Adrenal gland (tissue), 12 donors: ENCODE results near the gene TET2. TPM values are rescaled to one million over a fixed set of nuclear protein-coding genes. Genes with fewer than 3 reads are reported as not detected.

ENCODE experiments used
- DNase-seq, 7 donors: peaks; one replicate each; pipeline ENCODE4 v3.0.0-alpha.2; 2019 to 2020
- H3K27ac ChIP-seq, 5 donors: fragments of 200-600 bp; sonication (generic) in 4 of 5; 1 replicate in 3 of 5; 2 replicates in 2 of 5; pipeline versions ENCODE4 v1.5.1 to v1.8.0; 2016 to 2020; ENCODE audit warnings: mild to moderate bottlenecking in 1 of 5
- H3K27me3 ChIP-seq: fragments of 200-600 bp; 2 replicates; pipeline ENCODE4 v1.8.0; 2021
- H3K36me3 ChIP-seq, 2 donors: fragments of 200-600 bp; replicated peaks in 1 of 2; 1 replicate in 1 of 2; 2 replicates in 1 of 2; pipeline versions ENCODE4 v1.5.1 to v1.8.0; 2018 to 2022
- H3K4me1 ChIP-seq, 2 donors: fragments of 200-600 bp; replicated peaks in 1 of 2; 1 replicate in 1 of 2; 2 replicates in 1 of 2; pipeline versions ENCODE4 v1.5.1 to v1.8.0; 2018 to 2021
- H3K4me3 ChIP-seq, 4 donors: fragments of 200-600 bp; sonication (generic) in 3 of 4; one replicate each; pipeline ENCODE4 v1.5.1; 2016 to 2018
- H3K9me3 ChIP-seq, 3 donors: fragments of 200-600 bp; sonication (generic) in 1 of 3; replicated peaks in 1 of 3; 1 replicate in 2 of 3; 2 replicates in 1 of 3; pipeline versions ENCODE4 v1.5.1 to v1.8.0; 2016 to 2021
- POLR2A ChIP-seq, 2 donors: fragments of 450-650 bp; IDR thresholded peaks; one replicate each; pipeline ENCODE4 v1.6.1; 2017; ENCODE audit warnings: antibody characterized with exemption in 2 of 2, mild to moderate bottlenecking in 2 of 2, moderate library complexity in 1 of 2
- WGBS, 4 donors: extraction: QIAGEN DNeasy Blood & Tissue Kit in 2 of 4; methylation state at CpG; one replicate each; pipeline versions ENCODE4 v1.1.5 to v1.1.7; 2013 to 2017; 5-methylcytosine and 5-hydroxymethylcytosine counted together
- intact Hi-C, 2 donors: fragments of 100-400 bp; cut with DNase I; formaldehyde crosslinking; loops; one replicate each; pipeline versions ENCODE4 v1.14.1 to v1.15.0; 2022 to 2023
- polyA plus RNA-seq, 3 donors: library from polyadenylated mRNA; stranded (reverse); fragments of 200-250 nt in 2 of 3; fragments of 350-450 nt in 1 of 3; fragmentation: Illumina TruSeq in 1 of 3; extraction: RNeasy Lipid Tissue Mini Kit (QIAGEN cat#74804) in 1 of 3; gene quantifications; one replicate each; pipeline ENCODE4 v1.2.3, GENCODE V29; 2013 to 2014
- total RNA-seq, 9 donors: library from RNA; depleted of rRNA in 4 of 9; stranded (reverse); fragments of >200 nt in 4 of 9; fragments of 120-200 nt in 1 of 9; fragmentation: NEBNext Ultra II Directional in 1 of 9; extraction: Animal tissue kit (Norgen Biotek cat#: 25700) in 1 of 9; gene quantifications; one replicate each; pipeline versions ENCODE4 v1.1.0 to v1.2.4, GENCODE V29; 2013 to 2023
- TF ChIP-seq, protein P1 (sequence below), 6 experiments: fragments of 450-650 bp in 4 of 6; fragments of 200-600 bp in 2 of 6; sonication (generic) in 1 of 6; IDR thresholded peaks; 1 replicate in 5 of 6; 2 replicates in 1 of 6; pipeline versions ENCODE4 v1.5.1 to v1.8.0; 2016 to 2021; ENCODE audit warnings: antibody characterized with exemption in 6 of 6, mild to moderate bottlenecking in 2 of 6, moderate library complexity in 1 of 6
- donor health status: healthy with polysubstance abuse.
- donor health status: Bipolar disorder and iron deficiency.
- donor health status: DM: yes; HTN: yes; CAD: no.
- donor health status: DM: no; HTN: no; CAD: no.
- donor health status: DM: no; HTN: no; CAD: no.
- donor health status: DM: yes; HTN: yes; CAD: no.

The TET2 gene
- total and polyA plus RNA-seq, 12 donors: 3.7 to 26.1 (median 14.6) TPM

DNA sequence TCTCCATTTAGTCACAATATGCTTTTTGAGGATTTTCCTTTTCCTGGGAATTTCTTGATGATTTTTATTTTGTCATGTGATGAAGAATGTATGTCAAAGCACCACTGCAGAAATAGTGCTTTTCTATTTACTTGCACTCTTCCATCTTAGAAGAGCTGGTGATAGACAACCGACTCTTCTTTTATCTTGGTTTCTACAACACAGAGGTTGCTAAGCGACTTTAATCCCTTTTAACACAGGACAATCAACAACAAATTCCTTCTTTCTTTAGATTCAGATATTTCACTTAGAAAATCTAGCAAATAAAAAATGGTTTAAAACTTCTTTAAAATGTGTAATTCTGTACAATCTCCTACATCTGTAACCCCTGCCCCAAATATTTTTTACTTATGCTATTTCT lies 34.6 kb downstream of the TET2 start:
- TF ChIP-seq, protein P1, sequence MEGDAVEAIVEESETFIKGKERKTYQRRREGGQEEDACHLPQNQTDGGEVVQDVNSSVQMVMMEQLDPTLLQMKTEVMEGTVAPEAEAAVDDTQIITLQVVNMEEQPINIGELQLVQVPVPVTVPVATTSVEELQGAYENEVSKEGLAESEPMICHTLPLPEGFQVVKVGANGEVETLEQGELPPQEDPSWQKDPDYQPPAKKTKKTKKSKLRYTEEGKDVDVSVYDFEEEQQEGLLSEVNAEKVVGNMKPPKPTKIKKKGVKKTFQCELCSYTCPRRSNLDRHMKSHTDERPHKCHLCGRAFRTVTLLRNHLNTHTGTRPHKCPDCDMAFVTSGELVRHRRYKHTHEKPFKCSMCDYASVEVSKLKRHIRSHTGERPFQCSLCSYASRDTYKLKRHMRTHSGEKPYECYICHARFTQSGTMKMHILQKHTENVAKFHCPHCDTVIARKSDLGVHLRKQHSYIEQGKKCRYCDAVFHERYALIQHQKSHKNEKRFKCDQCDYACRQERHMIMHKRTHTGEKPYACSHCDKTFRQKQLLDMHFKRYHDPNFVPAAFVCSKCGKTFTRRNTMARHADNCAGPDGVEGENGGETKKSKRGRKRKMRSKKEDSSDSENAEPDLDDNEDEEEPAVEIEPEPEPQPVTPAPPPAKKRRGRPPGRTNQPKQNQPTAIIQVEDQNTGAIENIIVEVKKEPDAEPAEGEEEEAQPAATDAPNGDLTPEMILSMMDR (IDR thresholded peaks at IDR 0.05): no peak
- TF ChIP-seq POLR2A (IDR thresholded peaks at IDR 0.05): no peak
- no peak for DNase-seq
- WGBS, 4 donors: 82 to 91% (median 85%) methylated on average over 2 of the region's 2 CpGs
- Histone ChIP-seq H3K27ac (no peak overlapping the region), H3K27me3 (no peaks in the 10 kb centered on the region), H3K36me3 (no peaks in the 10 kb centered on the region), H3K4me3 (no peak overlapping the region), H3K9me3 (no peaks in the 10 kb centered on the region), H3K4me1 (peaks cover 0 to 11% of the 10 kb centered on the region in 2 donors)
- intact Hi-C loops: no loop called here

DNA sequence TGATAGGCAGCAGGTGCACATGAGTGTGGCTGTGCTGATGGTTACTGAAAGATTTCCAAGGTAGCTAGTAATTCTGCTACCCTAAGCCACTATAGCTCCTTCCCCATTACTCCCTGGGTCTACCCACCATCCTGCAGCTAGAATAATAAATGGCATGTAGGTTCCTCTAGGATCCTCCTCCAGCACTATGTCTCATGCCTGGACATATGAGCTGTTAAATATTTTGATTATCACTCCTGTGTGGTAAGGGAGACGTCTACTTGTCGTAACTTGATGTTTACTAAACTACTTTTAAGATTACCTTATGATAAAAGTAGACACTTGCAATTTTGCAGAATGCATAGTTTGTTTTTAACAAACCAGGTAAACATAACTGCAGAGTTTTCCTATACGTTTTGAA lies 35.5 kb downstream of the TET2 start:
- intact Hi-C loops: no loop called here
- no peak for DNase-seq
- H3K9me3 ChIP-seq: no peaks in the 10 kb centered on the region
- WGBS, 4 donors: 91 to 94% (median 92%) methylated on average over 3 of the region's 3 CpGs
- TF ChIP-seq POLR2A (IDR thresholded peaks at IDR 0.05): no peak
- TF ChIP-seq, protein P1 (IDR thresholded peaks at IDR 0.05): no peak
- H3K27me3 ChIP-seq: no peaks in the 10 kb centered on the region
- peaks cover 0 to 19% of the 10 kb centered on the region in 2 donors for H3K4me1 ChIP-seq
- H3K4me3 ChIP-seq: no peak overlapping the region
- no peaks in the 10 kb centered on the region for H3K36me3 ChIP-seq
- no peak overlapping the region for H3K27ac ChIP-seq

DNA sequence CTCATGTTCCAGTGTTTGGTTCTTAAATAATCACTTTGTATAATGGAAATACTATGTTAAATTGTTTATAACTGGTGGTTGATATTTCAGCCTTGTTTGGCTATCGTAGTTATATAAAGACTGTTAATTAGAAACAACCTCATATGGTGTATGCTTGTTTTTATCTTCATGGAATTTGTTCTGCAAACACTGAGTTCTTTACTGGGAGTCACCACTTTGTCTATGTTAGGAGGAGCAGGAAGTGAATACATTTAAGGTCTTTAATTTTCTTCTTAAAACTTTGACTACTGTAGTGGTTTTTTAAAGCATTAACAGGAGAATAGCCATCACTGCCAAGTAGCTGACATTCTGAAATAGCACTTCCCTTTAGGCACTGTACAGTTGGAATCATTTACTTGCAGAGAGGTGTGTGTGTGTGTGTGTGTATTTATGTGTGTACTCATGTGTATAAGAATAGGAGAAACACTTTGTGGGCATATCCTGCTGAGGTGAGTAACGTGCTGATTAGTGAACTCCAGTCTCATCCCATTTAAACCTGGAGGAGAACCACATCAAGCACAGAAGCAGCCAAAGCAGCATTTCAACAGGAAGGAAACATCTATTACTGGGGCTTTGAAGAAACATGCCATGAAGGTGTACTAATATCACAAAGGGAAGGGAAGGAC lies 37.8 kb downstream of the TET2 start:
- WGBS, 4 donors: 71 to 84% (median 81%) methylated on average over 2 of the region's 2 CpGs
- Histone ChIP-seq H3K36me3 (no peaks in the 10 kb centered on the region), H3K9me3 (no peaks in the 10 kb centered on the region)

DNA sequence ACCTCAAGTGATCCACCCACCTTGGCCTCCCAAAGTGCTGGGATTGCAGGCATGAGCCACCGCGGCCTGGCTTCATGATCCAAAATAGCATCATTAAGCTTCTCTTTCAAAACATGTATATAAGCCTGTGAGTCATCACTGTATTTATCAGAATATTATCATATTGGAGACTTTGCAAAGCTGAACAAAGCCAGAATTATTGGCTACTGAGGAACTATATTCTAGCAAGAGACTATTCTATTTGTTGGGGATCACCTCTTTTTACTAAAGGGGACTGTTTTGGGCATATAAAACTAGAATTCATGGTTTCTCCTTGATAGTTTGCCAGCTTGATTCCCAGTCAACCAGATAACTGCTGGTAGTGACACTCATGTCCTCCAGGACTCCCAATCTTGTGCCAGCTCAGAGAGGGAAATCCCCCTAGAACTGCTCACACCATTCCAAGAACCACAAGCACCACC lies 40.1 kb downstream of the TET2 start:
- H3K27me3 ChIP-seq: no peaks in the 10 kb centered on the region
- H3K4me3 ChIP-seq: no peak overlapping the region
- no peaks in the 10 kb centered on the region for H3K9me3 ChIP-seq
- TF ChIP-seq POLR2A (IDR thresholded peaks at IDR 0.05): no peak
- TF ChIP-seq, protein P1 (IDR thresholded peaks at IDR 0.05): no peak
- no peak overlapping the region for H3K27ac ChIP-seq
- intact Hi-C loops: no loop called here
- peaks cover 0 to 15% of the 10 kb centered on the region in 2 donors for H3K4me1 ChIP-seq
- H3K36me3 ChIP-seq: no peaks in the 10 kb centered on the region
- WGBS, 4 donors: 29 to 45% (median 36%) methylated on average over 2 of the region's 2 CpGs
- DNase-seq: peak in 6 of 7 donors; percentile 35 to 61 (median 53)

More for the DNA sequence above, 37.8 kb downstream of the TET2 start:
- Histone ChIP-seq H3K27ac (no peak overlapping the region), H3K4me1 (peaks cover 0 to 19% of the 10 kb centered on the region in 2 donors), H3K27me3 (no peaks in the 10 kb centered on the region), H3K4me3 (no peak overlapping the region)
- TF ChIP-seq, protein P1 (IDR thresholded peaks at IDR 0.05): no peak
- no peak for TF ChIP-seq POLR2A (IDR thresholded peaks at IDR 0.05)
- DNase-seq: no peak
- intact Hi-C loops: no loop called here
